ENCODE data around the gene ALDH9A1. TPM values are rescaled to one million over a fixed set of nuclear protein-coding genes. Genes with fewer than 3 reads are reported as not detected.

Gene ALDH9A1
- total and polyA plus RNA-seq, 2 donors (not counting 3 experiments of a cell fraction or from before 2014, with no cell fraction given): 25.5 to 47.4 TPM

- Histone ChIP-seq H3K4me3 (replicated peaks in 1 of 3; ENCODE audit: insufficient read depth in 1 of 3, low read depth in 1 of 3, low read length in 3 of 3) (no peak overlapping the region), H3K9me1 (replicated peaks; ENCODE audit: control insufficient read depth, extremely low read depth, insufficient read depth, low read length) (no peaks in the 10 kb centered on the region), H3K9me3 (replicated peaks; ENCODE audit: control insufficient read depth, insufficient read depth, low read length) (no peaks in the 10 kb centered on the region), H3K79me2 (ENCODE audit: control insufficient read depth, insufficient read depth, low read length) (no peaks in the 10 kb centered on the region), H2AFZ (ENCODE audit: low read depth, low read length) (no peak overlapping the region), H3K9ac (replicated peaks; ENCODE audit: extremely low read depth, insufficient read depth, low read length) (no peak overlapping the region), H3K4me1 (ENCODE audit: control insufficient read depth, extremely low read depth, insufficient read depth, low read length) (no peaks in the 10 kb centered on the region), H3K36me3 (ENCODE audit: control insufficient read depth in 2 of 2, extremely low read depth in 1 of 2, insufficient read depth in 2 of 2, low read length in 2 of 2) (peaks cover 0 to 2% of the 10 kb centered on the region in 2 experiments), H3K27ac (ENCODE audit: insufficient read depth, low read depth, low read length) (no peak overlapping the region), H4K20me1 (replicated peaks; ENCODE audit: control insufficient read depth, extremely low read depth, insufficient read depth, low read length) (no peaks in the 10 kb centered on the region), H3K4me2 (ENCODE audit: insufficient read depth, low read length) (no peak overlapping the region), H3K27me3 (ENCODE audit: control insufficient read depth in 2 of 2, insufficient read depth in 2 of 2, low read length in 2 of 2) (no peaks in the 10 kb centered on the region)
- no peak for FAIRE-seq
- dilution Hi-C loops (cut with MboI; ENCODE audit: extremely low pct_ligation_motif_present, low sequenced_read_pairs) (no loop called here), intact Hi-C loops (cut with micrococcal nuclease) (no loop called here)
- CTCF ChIA-PET: interaction anchor here (2.2 kb wide), 1 partner anchor 198 kb away, joined by 5 read pairs; no protein-coding TSS in a partner anchor
- DNase-seq (ENCODE audit: low read depth, low spot score): no peak
- BruUV-seq (replicated peaks): no TSS peak
- POLR2A ChIA-PET: no interaction called here
- TF ChIP-seq CTCF (IDR thresholded peaks at IDR 0.05; ENCODE audit: extremely low read depth in 1 of 2, insufficient read depth in 1 of 2, low read depth in 1 of 2, low read length in 2 of 2) (no peak), MYC (IDR thresholded peaks at IDR 0.05; ENCODE audit: low read depth, low read length) (no peak), JUN (IDR thresholded peaks at IDR 0.05; ENCODE audit: borderline replicate concordance, insufficient read depth, insufficient read length, low read depth) (no peak), POLR2A (IDR thresholded peaks at IDR 0.05; ENCODE audit: low read depth, low read length) (no peak), GATA2 (IDR thresholded peaks at IDR 0.05; ENCODE audit: insufficient read depth, insufficient read length, low read depth, low read length) (no peak), MAX (IDR thresholded peaks at IDR 0.05; ENCODE audit: insufficient read depth, insufficient read length) (no peak), EZH2 (IDR thresholded peaks at IDR 0.05; ENCODE audit: borderline replicate concordance, low read depth, low read length, severe bottlenecking) (no peak), FOS (IDR thresholded peaks at IDR 0.05; ENCODE audit: borderline replicate concordance, insufficient read depth, low read length) (no peak), POLR2AphosphoS5 (IDR thresholded peaks at IDR 0.05; ENCODE audit: insufficient read depth, low read depth, low read length) (no peak)
Observed at GRCh38 chr1:165726841-165727240, 28.5 kb upstream of the ALDH9A1 start.

All from endothelial cell of umbilical vein (primary cell).